Fibroblast of lung (primary cell): Measurements from ENCODE around the gene TBC1D22A. TPM values are rescaled to one million over a fixed set of nuclear protein-coding genes. Genes with fewer than 3 reads are reported as not detected.

Experiments used
- DNase-seq, 2 donors: peaks; one replicate each; pipeline versions ENCODE4 v3.0.0 to v3.0.0-alpha.2; 2010; ENCODE audit warnings: low read depth in 2 of 2
- H2AFZ ChIP-seq: 2 replicates; pipeline ENCODE4 v1.5.1; 2012; ENCODE audit warnings: low read length, control low read depth, inconsistent platforms
- H3K27ac ChIP-seq: 2 replicates; pipeline ENCODE4 v1.5.1; 2011; ENCODE audit warnings: low read length, control low read depth; ENCODE audit not compliant: insufficient read depth
- H3K27me3 ChIP-seq: 2 replicates; pipeline ENCODE4 v1.5.1; 2011; ENCODE audit warnings: mild to moderate bottlenecking, low read length; ENCODE audit not compliant: control insufficient read depth, insufficient read depth
- H3K36me3 ChIP-seq: 2 replicates; pipeline ENCODE4 v1.5.1; 2011; ENCODE audit warnings: low read length; ENCODE audit not compliant: control insufficient read depth, insufficient read depth
- H3K4me1 ChIP-seq: 2 replicates; pipeline ENCODE4 v1.5.1; 2011; ENCODE audit warnings: low read length; ENCODE audit not compliant: control insufficient read depth, insufficient read depth; ENCODE audit errors: extremely low read depth
- H3K4me2 ChIP-seq: 2 replicates; pipeline ENCODE4 v1.5.1; 2011; ENCODE audit warnings: low read length, control low read depth; ENCODE audit not compliant: insufficient read depth; ENCODE audit errors: extremely low read depth
- H3K4me3 ChIP-seq, 4 experiments: fragments of 200-600 bp in 1 of 4; sonication (generic) in 1 of 4; replicated peaks in 1 of 4; 2 replicates each; pipeline ENCODE4 v1.5.1; 2011 to 2016; ENCODE audit warnings: low read length in 4 of 4, low read depth in 3 of 4, mild to moderate bottlenecking in 3 of 4, control low read depth in 2 of 4, inconsistent platforms in 1 of 4, mixed read lengths in 1 of 4; ENCODE audit not compliant: insufficient read depth in 1 of 4; ENCODE audit errors: control extremely low read depth in 1 of 4
- H3K79me2 ChIP-seq: 2 replicates; pipeline ENCODE4 v1.5.1; 2012; ENCODE audit warnings: mild to moderate bottlenecking, low read length, inconsistent platforms; ENCODE audit not compliant: control insufficient read depth, insufficient read depth
- H3K9ac ChIP-seq: 2 replicates; pipeline ENCODE4 v1.5.1; 2011; ENCODE audit warnings: mild to moderate bottlenecking, low read length, control low read depth; ENCODE audit not compliant: insufficient read depth
- H3K9me3 ChIP-seq: 2 replicates; pipeline ENCODE4 v1.5.1; 2012; ENCODE audit warnings: low read depth, low read length; ENCODE audit not compliant: control insufficient read depth, insufficient read depth
- H4K20me1 ChIP-seq: 2 replicates; pipeline ENCODE4 v1.5.1; 2011; ENCODE audit warnings: low read length; ENCODE audit not compliant: control insufficient read depth, insufficient read depth; ENCODE audit errors: extremely low read depth
- CTCF ChIP-seq, 2 donors: IDR thresholded peaks in 1 of 2; conservative IDR thresholded peaks in 1 of 2; 1 replicate in 1 of 2; 2 replicates in 1 of 2; pipeline ENCODE4 v1.5.1; 2011 to 2012; ENCODE audit warnings: low read length in 2 of 2, control low read depth in 1 of 2, inconsistent platforms in 1 of 2, low read depth in 1 of 2, mild to moderate bottlenecking in 1 of 2
- EZH2 ChIP-seq: IDR thresholded peaks from 2 replicates; pipeline ENCODE4 v1.5.1; 2012; ENCODE audit warnings: low read length, control low read depth, mild to moderate bottlenecking; ENCODE audit errors: missing control alignments
- polyA plus RNA-seq, 2 donors: library from polyadenylated mRNA; depleted of rRNA in 1 of 2; stranded (reverse) in 1 of 2; unstranded in 1 of 2; fragments of >200 nt; gene quantifications; 2 replicates each; pipeline ENCODE4 v1.2.1, GENCODE V29; 2011 to 2012; ENCODE audit warnings: missing spikeins in 1 of 2
- total RNA-seq: library from RNA; depleted of rRNA; stranded (reverse); fragments of >200 nt; gene quantifications from 2 replicates; pipeline ENCODE4 v1.2.1, GENCODE V29; 2014

Gene TBC1D22A
- total and polyA plus RNA-seq, 2 donors (not counting 1 experiment from before 2014, with no cell fraction given), result 11.6 to 17.6 TPM

DNA sequence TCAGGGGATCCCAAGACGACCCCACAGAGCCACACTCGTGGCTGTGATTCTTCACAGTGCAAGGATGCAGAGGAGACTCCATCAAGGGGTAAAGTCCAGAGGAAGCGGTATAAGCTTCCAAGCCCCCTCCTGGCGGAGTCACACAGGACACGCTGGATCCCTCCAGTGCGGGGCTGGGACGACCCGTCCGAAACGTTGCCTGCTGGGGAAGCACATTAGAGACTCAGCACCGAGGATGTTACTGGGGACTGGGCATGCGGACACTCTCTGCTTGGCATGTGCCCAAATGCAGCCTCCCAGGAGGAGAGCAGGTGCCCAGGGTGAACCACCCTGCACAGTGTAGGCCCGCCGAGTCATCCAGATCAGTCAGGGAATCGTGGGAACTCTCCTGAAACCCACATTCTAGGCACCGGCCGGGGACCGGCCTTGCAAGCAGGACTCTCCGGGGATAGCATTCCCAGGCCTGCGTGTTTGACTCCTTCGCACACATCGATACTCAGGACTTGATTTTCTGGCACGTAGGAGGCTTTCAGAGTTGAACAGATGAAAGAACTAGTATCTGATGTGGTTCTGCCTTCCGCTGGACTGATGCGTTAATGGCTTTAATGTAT is 229.8 kb downstream of the TBC1D22A start:
- H3K36me3 ChIP-seq, result peaks cover 2% of the 10 kb centered on the region
- no peaks in the 10 kb centered on the region for H3K9me3 ChIP-seq
- no peak for DNase-seq
- H4K20me1 ChIP-seq, result no peaks in the 10 kb centered on the region
- no peaks in the 10 kb centered on the region for H3K27me3 ChIP-seq
- H3K4me3 ChIP-seq, result no peak overlapping the region
- H3K27ac ChIP-seq, result no peak overlapping the region
- no peak overlapping the region for H3K4me2 ChIP-seq
- no peak overlapping the region for H3K9ac ChIP-seq
- H2AFZ ChIP-seq, result no peak overlapping the region
- H3K4me1 ChIP-seq, result no peaks in the 10 kb centered on the region
- TF ChIP-seq EZH2 (no peak), CTCF (conservative IDR thresholded peaks at IDR 0.05 in 1 of 2, IDR thresholded peaks at IDR 0.05 in 1 of 2; ENCODE audit: low read depth in 1 of 2, low read length in 2 of 2) (no peak)
- no peaks in the 10 kb centered on the region for H3K79me2 ChIP-seq

DNA sequence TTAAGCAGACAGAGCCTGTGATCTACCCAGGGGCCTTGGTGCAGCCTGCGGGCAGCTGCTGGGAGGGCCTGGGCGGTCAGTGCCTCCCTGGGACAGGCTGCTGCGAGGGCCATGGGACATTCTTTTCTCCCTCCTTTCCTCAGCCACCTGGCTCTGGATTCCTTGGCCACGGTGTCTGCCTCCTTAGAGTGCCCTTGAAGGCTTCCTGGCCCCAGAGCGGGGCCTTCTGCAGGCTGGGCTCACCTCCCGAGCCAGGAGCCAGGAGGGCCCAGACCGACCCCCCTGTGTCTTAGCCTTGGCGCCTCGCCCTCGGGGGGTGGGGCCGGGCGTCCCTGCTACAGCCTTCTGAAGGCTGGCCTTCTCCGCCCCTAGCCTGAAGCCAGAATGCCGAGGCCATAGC is 231.2 kb downstream of the TBC1D22A start:
- H3K4me1 ChIP-seq, result no peaks in the 10 kb centered on the region
- no peak overlapping the region for H3K27ac ChIP-seq
- no peak overlapping the region for H2AFZ ChIP-seq
- no peaks in the 10 kb centered on the region for H3K79me2 ChIP-seq
- H3K9me3 ChIP-seq, result no peaks in the 10 kb centered on the region
- H4K20me1 ChIP-seq, result no peaks in the 10 kb centered on the region
- H3K27me3 ChIP-seq, result no peaks in the 10 kb centered on the region
- TF ChIP-seq CTCF (conservative IDR thresholded peaks at IDR 0.05 in 1 of 2, IDR thresholded peaks at IDR 0.05 in 1 of 2; ENCODE audit: low read depth in 1 of 2, low read length in 2 of 2) (no peak), EZH2 (no peak)
- no peak for DNase-seq
- peaks cover 2% of the 10 kb centered on the region for H3K36me3 ChIP-seq
- H3K4me2 ChIP-seq, result no peak overlapping the region
- H3K9ac ChIP-seq, result no peak overlapping the region
- H3K4me3 ChIP-seq, result no peak overlapping the region

DNA sequence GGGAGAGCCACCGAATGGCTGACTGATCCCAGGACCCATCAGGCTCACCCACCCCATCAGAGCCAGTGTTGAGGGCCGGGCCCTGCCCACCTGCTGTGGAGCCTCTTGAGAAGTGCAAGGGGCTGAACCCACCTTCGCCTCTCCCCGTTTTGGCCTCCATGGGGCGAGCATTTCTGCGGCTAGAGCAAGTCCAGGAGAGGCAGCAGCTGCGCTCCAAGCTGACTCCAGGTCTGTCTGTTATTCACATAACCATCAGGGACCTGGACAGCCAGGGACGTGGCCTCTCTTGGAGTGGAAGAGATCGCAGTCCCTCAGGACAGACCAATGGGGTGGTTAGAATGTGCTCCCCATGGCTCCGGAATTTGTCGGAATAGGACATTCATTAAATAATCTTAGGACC is 231.8 kb downstream of the TBC1D22A start:
- H3K79me2 ChIP-seq, result no peaks in the 10 kb centered on the region
- peaks cover 2% of the 10 kb centered on the region for H3K36me3 ChIP-seq
- no peak for DNase-seq
- H3K27ac ChIP-seq, result no peak overlapping the region
- H4K20me1 ChIP-seq, result no peaks in the 10 kb centered on the region
- no peaks in the 10 kb centered on the region for H3K27me3 ChIP-seq
- H3K9ac ChIP-seq, result no peak overlapping the region
- no peak overlapping the region for H3K4me3 ChIP-seq
- TF ChIP-seq EZH2 (no peak), CTCF (conservative IDR thresholded peaks at IDR 0.05 in 1 of 2, IDR thresholded peaks at IDR 0.05 in 1 of 2; ENCODE audit: low read depth in 1 of 2, low read length in 2 of 2) (no peak)
- no peak overlapping the region for H3K4me2 ChIP-seq
- H3K4me1 ChIP-seq, result no peaks in the 10 kb centered on the region
- H2AFZ ChIP-seq, result no peak overlapping the region
- H3K9me3 ChIP-seq, result no peaks in the 10 kb centered on the region
